ENCODE measurements around the gene ABHD17B. TPM values are rescaled to one million over a fixed set of nuclear protein-coding genes. Genes with fewer than 3 reads are reported as not detected.

ABHD17B gene
- polyA plus RNA-seq, 1 experiment, result 9.0 TPM

GRCh38 chr9:71915495-71915894 is 4.5 kb upstream of the ABHD17B start:
- no peak for TF ChIP-seq CTCF (IDR thresholded peaks at IDR 0.05; ENCODE audit: insufficient read depth, low read depth, low read length)
- no peak for DNase-seq (ENCODE audit: low read depth)
- no peaks in the 10 kb centered on the region for H3K36me3 ChIP-seq (ENCODE audit: control insufficient read depth, insufficient read depth, low read length)
- POLR2A ChIA-PET, result no interaction called here
- CTCF ChIA-PET, result interaction anchor here (0.9 kb wide), 1 partner anchor 10 kb away, joined by 3 read pairs; no protein-coding TSS in a partner anchor
- H3K27me3 ChIP-seq (ENCODE audit: control insufficient read depth, insufficient read depth, low read length), result no peaks in the 10 kb centered on the region
- H3K4me3 ChIP-seq (ENCODE audit: low read depth, low read length), result no peak overlapping the region

- no peak for TF ChIP-seq CTCF (IDR thresholded peaks at IDR 0.05; ENCODE audit: insufficient read depth, low read depth, low read length)
- Histone ChIP-seq H3K36me3 (ENCODE audit: control insufficient read depth, insufficient read depth, low read length) (no peaks in the 10 kb centered on the region), H3K4me3 (ENCODE audit: low read depth, low read length) (peak overlapping the region; percentile 91), H3K27me3 (ENCODE audit: control insufficient read depth, insufficient read depth, low read length) (no peaks in the 10 kb centered on the region)
- peak; percentile 31 for DNase-seq (ENCODE audit: low read depth)
- ChIA-PET CTCF (interaction anchor here (0.6 to 1.0 kb wide), 2 partner anchors 50 to 64 kb away, joined by 3 read pairs; no protein-coding TSS in a partner anchor), POLR2A (interaction anchor here (1.0 to 1.1 kb wide), 2 partner anchors 9 to 12 kb away, joined by 4 read pairs; no protein-coding TSS in a partner anchor)
Measured at GRCh38 chr9:71911908-71912335, 929 bp upstream of the ABHD17B start.

GRCh38 chr9:71910650-71911060 is 338 bp downstream of the ABHD17B start:
- CTCF ChIA-PET, result interaction anchor here (0.8 kb wide), 1 partner anchor 114 kb away, joined by 7 read pairs; no protein-coding TSS in a partner anchor
- POLR2A ChIA-PET, result interaction anchor here (0.6 kb wide), 1 partner anchor 11 kb away, joined by 4 read pairs; no protein-coding TSS in a partner anchor

GRCh38 chr9:71909887-71910649 is 925 bp downstream of the ABHD17B start:
- no peaks in the 10 kb centered on the region for H3K36me3 ChIP-seq (ENCODE audit: control insufficient read depth, insufficient read depth, low read length)
- ChIA-PET POLR2A (no interaction called here), CTCF (no interaction called here)
- TF ChIP-seq CTCF (IDR thresholded peaks at IDR 0.05; ENCODE audit: insufficient read depth, low read depth, low read length), result no peak
- H3K27me3 ChIP-seq (ENCODE audit: control insufficient read depth, insufficient read depth, low read length), result no peaks in the 10 kb centered on the region
- no peak for DNase-seq (ENCODE audit: low read depth)
- peak overlapping the region; percentile 91 for H3K4me3 ChIP-seq (ENCODE audit: low read depth, low read length)

More at GRCh38 chr9:71910650-71911060, 338 bp downstream of the ABHD17B start:
- no peak for DNase-seq (ENCODE audit: low read depth)
- Histone ChIP-seq H3K36me3 (ENCODE audit: control insufficient read depth, insufficient read depth, low read length) (no peaks in the 10 kb centered on the region), H3K4me3 (ENCODE audit: low read depth, low read length) (peak overlapping the region; percentile 91), H3K27me3 (ENCODE audit: control insufficient read depth, insufficient read depth, low read length) (no peaks in the 10 kb centered on the region)
- TF ChIP-seq CTCF (IDR thresholded peaks at IDR 0.05; ENCODE audit: insufficient read depth, low read depth, low read length), result no peak

GRCh38 chr9:71908825-71909224 is 2.2 kb downstream of the ABHD17B start:
- ChIA-PET POLR2A (interaction anchor here (0.6 kb wide), 1 partner anchor 67 kb away, joined by 4 read pairs; no protein-coding TSS in a partner anchor), CTCF (interaction anchor here (0.9 kb wide), 1 partner anchor 75 kb away, joined by 3 read pairs; no protein-coding TSS in a partner anchor)
- Histone ChIP-seq H3K27me3 (ENCODE audit: control insufficient read depth, insufficient read depth, low read length) (no peaks in the 10 kb centered on the region), H3K36me3 (ENCODE audit: control insufficient read depth, insufficient read depth, low read length) (no peaks in the 10 kb centered on the region), H3K4me3 (ENCODE audit: low read depth, low read length) (peak overlapping the region; percentile 91)
- no peak for TF ChIP-seq CTCF (IDR thresholded peaks at IDR 0.05; ENCODE audit: insufficient read depth, low read depth, low read length)
- DNase-seq (ENCODE audit: low read depth), result no peak

Data from BJ (cell line).